PC-9 (cell line): Measurements from ENCODE around the gene ASF1A. TPM values are rescaled to one million over a fixed set of nuclear protein-coding genes. Genes with fewer than 3 reads are reported as not detected.

Source experiments
- BruUV-seq: library from RNA; stranded (reverse); fragments of 400-500 nt; replicated peaks from 2 replicates; lab custom pipeline; 2021; lab: Mats Ljungman, UMichigan
- CTCF ChIA-PET: fragments of 300-600 bp; sonication (Branson Sonifier 250); formaldehyde crosslinking; loops from one replicate; lab custom pipeline; 2022; ENCODE audit warnings: antibody characterized with exemption; lab: Charles Lee
- POLR2A ChIA-PET: fragments of 300-600 bp; sonication (Branson Sonifier 250); formaldehyde crosslinking; loops from one replicate; lab custom pipeline; 2022; ENCODE audit warnings: antibody characterized with exemption; ENCODE audit not compliant: unreplicated experiment; lab: Charles Lee
- DNase-seq, 2 experiments: peaks; one replicate each; pipeline versions ENCODE4 v3.0.0 to v3.0.0-alpha.2; 2015 to 2022; ENCODE audit warnings: mixed read lengths in 1 of 2
- H2AFZ ChIP-seq: fragments of 200-600 bp; sonication (generic); 2 replicates; pipeline ENCODE4 v1.8.1; 2017; ENCODE audit warnings: antibody characterized with exemption
- H3F3A ChIP-seq: fragments of 200-600 bp; sonication (generic); 2 replicates; pipeline ENCODE4 v1.8.1; 2017; ENCODE audit warnings: antibody characterized with exemption, mild to moderate bottlenecking, low read depth; ENCODE audit not compliant: insufficient read depth
- H3K27ac ChIP-seq: fragments of 200-600 bp; sonication (generic); 2 replicates; pipeline ENCODE4 v1.6.1; 2016; ENCODE audit warnings: mixed run types
- H3K27me3 ChIP-seq: fragments of 200-600 bp; sonication (generic); 2 replicates; pipeline ENCODE4 v1.6.1; 2016; ENCODE audit warnings: low read depth, mixed run types; ENCODE audit not compliant: insufficient read depth
- H3K36me3 ChIP-seq: fragments of 200-600 bp; sonication (generic); 2 replicates; pipeline ENCODE4 v1.6.1; 2016; ENCODE audit warnings: low read depth, mixed run types
- H3K4me1 ChIP-seq: fragments of 200-600 bp; sonication (generic); replicated peaks from 2 replicates; pipeline ENCODE4 v1.6.1; 2016; ENCODE audit warnings: mixed run types; ENCODE audit not compliant: insufficient read depth
- H3K4me2 ChIP-seq: fragments of 200-600 bp; sonication (generic); 2 replicates; pipeline ENCODE4 v1.6.1; 2017; ENCODE audit warnings: mixed run types
- H3K4me3 ChIP-seq: fragments of 200-600 bp; sonication (generic); 2 replicates; pipeline ENCODE4 v1.6.1; 2016; ENCODE audit warnings: mixed run types
- H3K79me2 ChIP-seq: fragments of 200-600 bp; sonication (generic); 2 replicates; pipeline ENCODE4 v1.6.1; 2017; ENCODE audit warnings: low read depth, mixed run types
- H3K9me2 ChIP-seq: fragments of 200-600 bp; sonication (generic); 2 replicates; pipeline ENCODE4 v1.8.1; 2017; ENCODE audit warnings: mild to moderate bottlenecking; ENCODE audit not compliant: insufficient read depth
- H3K9me3 ChIP-seq: fragments of 200-600 bp; sonication (generic); 2 replicates; pipeline ENCODE4 v1.8.1; 2016; ENCODE audit warnings: low read depth; ENCODE audit not compliant: insufficient read depth
- H4K20me1 ChIP-seq: fragments of 200-600 bp; sonication (generic); 2 replicates; pipeline ENCODE4 v1.8.1; 2017; ENCODE audit not compliant: insufficient read depth
- EZH2 ChIP-seq: fragments of 200-600 bp; sonication (generic); IDR thresholded peaks from 2 replicates; pipeline ENCODE4 v1.8.0; 2017; ENCODE audit warnings: antibody characterized with exemption, low read depth
- intact Hi-C: fragments of 100-400 bp; cut with micrococcal nuclease; formaldehyde crosslinking; loops from one replicate; pipeline ENCODE4 v1.10.0; 2022; ENCODE audit not compliant: unreplicated experiment
- total RNA-seq: library from RNA; stranded (reverse); gene quantifications from 2 replicates; pipeline ENCODE4 v1.2.3, GENCODE V29; 2021
- TF ChIP-seq, protein P1 (sequence below): fragments of 200-600 bp; sonication (generic); conservative IDR thresholded peaks from 2 replicates; pipeline ENCODE4 v1.6.1; 2017; ENCODE audit warnings: mixed run types, antibody characterized with exemption, mild to moderate bottlenecking, moderate library complexity

ASF1A gene
- total RNA-seq, 1 experiment from 2014 or later = 39.5 TPM

DNA sequence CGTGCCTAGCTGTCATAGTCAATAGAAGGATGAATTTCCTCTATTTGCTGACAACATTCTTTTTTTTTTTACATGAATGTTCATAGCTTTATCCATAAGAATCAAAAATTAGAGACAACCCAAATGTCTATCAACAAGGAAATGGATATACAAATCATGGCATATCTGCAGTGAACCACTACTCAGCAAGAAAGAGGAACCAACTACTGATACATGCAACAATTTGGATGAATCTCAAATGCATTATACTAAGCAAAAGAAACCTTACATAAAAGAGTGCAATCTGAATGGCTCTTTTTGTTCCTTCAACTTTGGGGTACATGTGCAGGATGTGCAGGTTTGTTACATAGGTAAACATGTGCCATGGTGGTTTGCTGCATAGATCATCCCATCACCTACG is 58.7 kb downstream of the ASF1A start:
- Histone ChIP-seq H3F3A (no peaks in the 10 kb centered on the region), H3K4me1 (no peaks in the 10 kb centered on the region), H3K79me2 (no peaks in the 10 kb centered on the region), H2AFZ (no peak overlapping the region), H3K9me3 (0 out of 2 replicates have a peak, but pooled peaks cover 9% of the 10 kb centered on the region), H4K20me1 (no peaks in the 10 kb centered on the region), H3K4me3 (no peak overlapping the region), H3K4me2 (no peak overlapping the region), H3K27ac (no peak overlapping the region), H3K27me3 (no peaks in the 10 kb centered on the region), H3K36me3 (no peaks in the 10 kb centered on the region), H3K9me2 (no peaks in the 10 kb centered on the region)
- intact Hi-C loops = no loop called here
- no TSS peak for BruUV-seq
- POLR2A ChIA-PET = no interaction called here
- CTCF ChIA-PET = no interaction called here
- DNase-seq = no peak
- no peak for TF ChIP-seq EZH2
- TF ChIP-seq, protein P1, sequence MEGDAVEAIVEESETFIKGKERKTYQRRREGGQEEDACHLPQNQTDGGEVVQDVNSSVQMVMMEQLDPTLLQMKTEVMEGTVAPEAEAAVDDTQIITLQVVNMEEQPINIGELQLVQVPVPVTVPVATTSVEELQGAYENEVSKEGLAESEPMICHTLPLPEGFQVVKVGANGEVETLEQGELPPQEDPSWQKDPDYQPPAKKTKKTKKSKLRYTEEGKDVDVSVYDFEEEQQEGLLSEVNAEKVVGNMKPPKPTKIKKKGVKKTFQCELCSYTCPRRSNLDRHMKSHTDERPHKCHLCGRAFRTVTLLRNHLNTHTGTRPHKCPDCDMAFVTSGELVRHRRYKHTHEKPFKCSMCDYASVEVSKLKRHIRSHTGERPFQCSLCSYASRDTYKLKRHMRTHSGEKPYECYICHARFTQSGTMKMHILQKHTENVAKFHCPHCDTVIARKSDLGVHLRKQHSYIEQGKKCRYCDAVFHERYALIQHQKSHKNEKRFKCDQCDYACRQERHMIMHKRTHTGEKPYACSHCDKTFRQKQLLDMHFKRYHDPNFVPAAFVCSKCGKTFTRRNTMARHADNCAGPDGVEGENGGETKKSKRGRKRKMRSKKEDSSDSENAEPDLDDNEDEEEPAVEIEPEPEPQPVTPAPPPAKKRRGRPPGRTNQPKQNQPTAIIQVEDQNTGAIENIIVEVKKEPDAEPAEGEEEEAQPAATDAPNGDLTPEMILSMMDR = no peak

DNA sequence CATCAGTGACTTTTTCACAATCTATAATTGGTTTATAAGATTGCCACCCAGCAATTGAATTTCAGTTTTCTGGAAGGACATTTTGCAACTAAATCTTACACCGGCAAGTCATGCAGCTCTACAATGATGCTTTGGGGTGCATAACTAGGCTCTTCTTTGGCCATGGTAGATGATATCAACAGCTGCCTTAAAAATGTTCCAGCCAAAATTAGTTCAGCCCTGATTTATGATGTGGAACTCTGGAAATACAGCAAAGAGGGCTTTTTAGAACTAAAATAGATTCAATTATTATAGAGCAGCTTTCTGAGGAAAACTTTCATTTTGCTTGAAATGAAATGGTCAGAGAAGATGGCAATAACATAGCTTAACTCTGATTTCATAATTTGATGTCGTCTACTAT is 59.4 kb downstream of the ASF1A start:
- ChIA-PET POLR2A (no interaction called here), CTCF (no interaction called here)
- TF ChIP-seq, protein P1 = no peak
- no peak for TF ChIP-seq EZH2
- Histone ChIP-seq H3K4me3 (no peak overlapping the region), H3K27ac (no peak overlapping the region), H3K9me2 (no peaks in the 10 kb centered on the region), H4K20me1 (no peaks in the 10 kb centered on the region), H3K79me2 (no peaks in the 10 kb centered on the region), H3K4me2 (no peak overlapping the region), H2AFZ (no peak overlapping the region), H3F3A (no peaks in the 10 kb centered on the region), H3K4me1 (no peaks in the 10 kb centered on the region), H3K27me3 (no peaks in the 10 kb centered on the region), H3K36me3 (no peaks in the 10 kb centered on the region), H3K9me3 (0 out of 2 replicates have a peak, but pooled peaks cover 9% of the 10 kb centered on the region)
- no TSS peak for BruUV-seq
- no peak for DNase-seq
- intact Hi-C loops = no loop called here

Other genes with a start within 250 kb of the ASF1A start
- gene CEP85L, start 242.6 kb upstream of the ASF1A start, total RNA-seq = 3.0 TPM in 2 replicates
- 14.4 and 18.1 TPM in 2 replicates for gene MCM9, start 41.0 kb downstream of the ASF1A start, total RNA-seq
- gene FAM184A, start 184.5 kb downstream of the ASF1A start, total RNA-seq = 0.85 and 1.1 TPM in 2 replicates